K562 (cell line): Measurements from ENCODE around the gene TMEM217. TPM values are rescaled to one million over a fixed set of nuclear protein-coding genes. Genes with fewer than 3 reads are reported as not detected.

Experiments used
- CLOCK ChIP-seq: fragments of 250-450 bp; sonication (Bioruptor Pico); IDR thresholded peaks from 2 replicates; pipeline ENCODE4 v1.4.0; 2020; ENCODE audit warnings: mild to moderate bottlenecking, moderate library complexity, borderline replicate concordance
- CREBBP ChIP-seq: IDR thresholded peaks from one replicate; pipeline ENCODE4 v1.6.1; 2012; ENCODE audit warnings: low read depth, mild to moderate bottlenecking, control low read depth, inconsistent platforms, low read length
- DLX4 ChIP-seq: fragments of 250-450 bp; sonication (Bioruptor Pico); IDR thresholded peaks from 2 replicates; pipeline ENCODE4 v1.6.1; 2021; ENCODE audit warnings: mild to moderate bottlenecking
- EZH2 ChIP-seq: IDR thresholded peaks from 2 replicates; pipeline ENCODE4 v1.6.1; 2012; ENCODE audit warnings: low read depth, mild to moderate bottlenecking, inconsistent platforms, low read length, borderline replicate concordance
- GABPB2 ChIP-seq: fragments of 250-450 bp; sonication (Bioruptor Pico); conservative IDR thresholded peaks from 2 replicates; pipeline ENCODE4 v1.5.1; 2021; ENCODE audit warnings: mild to moderate bottlenecking
- GTF2A2 ChIP-seq: IDR thresholded peaks from 2 replicates; pipeline ENCODE4 v1.6.1; 2016; ENCODE audit warnings: mild to moderate bottlenecking, missing genetic modification characterization, missing compliant biosample characterization
- HMG20B ChIP-seq: fragments of 250-450 bp; sonication (Bioruptor Pico); IDR thresholded peaks from 2 replicates; pipeline ENCODE4 v1.5.0; 2021; ENCODE audit warnings: mild to moderate bottlenecking
- KHSRP ChIP-seq: fragments of 450-650 bp; IDR thresholded peaks from 2 replicates; pipeline ENCODE4 v1.6.1; 2017
- MTA1 ChIP-seq: fragments of 450-650 bp; IDR thresholded peaks from 2 replicates; pipeline ENCODE4 v1.6.1; 2017; ENCODE audit warnings: borderline replicate concordance
- NR2C2 ChIP-seq, 2 experiments: fragments of 200-800 bp in 1 of 2; sonication (Bioruptor generic) in 1 of 2; sonication (generic) in 1 of 2; formaldehyde crosslinking in 1 of 2; IDR thresholded peaks; 2 replicates each; pipeline versions ENCODE4 v1.6.1 to v1.8.0; 2016 to 2022; ENCODE audit warnings: mild to moderate bottlenecking in 1 of 2, missing compliant biosample characterization in 1 of 2, missing genetic modification characterization in 1 of 2, missing genetic modification reagents in 1 of 2
- PCBP1 ChIP-seq: fragments of 200-400 bp; formaldehyde crosslinking; IDR thresholded peaks from 2 replicates; pipeline ENCODE4 v1.6.1; 2018; ENCODE audit warnings: mild to moderate bottlenecking, low read depth, low read length; ENCODE audit not compliant: poor library complexity, severe bottlenecking
- POLR2G ChIP-seq: fragments of 200-400 bp; formaldehyde crosslinking; IDR thresholded peaks from 2 replicates; pipeline ENCODE4 v1.6.1; 2017; ENCODE audit warnings: low read depth, mild to moderate bottlenecking, antibody characterized with exemption, low read length, moderate library complexity
- RBM14 ChIP-seq: fragments of 200-400 bp; formaldehyde crosslinking; IDR thresholded peaks from 2 replicates; pipeline ENCODE4 v1.6.1; 2018; ENCODE audit warnings: low read depth, mild to moderate bottlenecking, low read length, moderate library complexity, borderline replicate concordance; ENCODE audit not compliant: insufficient read depth
- SP1 ChIP-seq: sonication (generic); formaldehyde crosslinking; IDR thresholded peaks from 2 replicates; pipeline ENCODE4 v1.8.1; 2022; ENCODE audit warnings: mild to moderate bottlenecking, missing genetic modification reagents
- XRCC5 ChIP-seq: fragments of 200-400 bp; formaldehyde crosslinking; IDR thresholded peaks from 2 replicates; pipeline ENCODE4 v1.6.1; 2017; ENCODE audit warnings: low read depth, mild to moderate bottlenecking, low read length
- ZNF224 ChIP-seq: sonication (generic); formaldehyde crosslinking; IDR thresholded peaks from 2 replicates; pipeline ENCODE4 v1.8.0; 2022; ENCODE audit warnings: mild to moderate bottlenecking, missing genetic modification reagents
- ZNF766 ChIP-seq: fragments of 200-800 bp; sonication (Bioruptor generic); conservative IDR thresholded peaks from 2 replicates; pipeline ENCODE4 v1.6.1; 2016; ENCODE audit warnings: missing genetic modification characterization, missing compliant biosample characterization
- ZNF830 ChIP-seq: fragments of 250-450 bp; sonication (Bioruptor Pico); IDR thresholded peaks from 2 replicates; pipeline ENCODE4 v1.5.0; 2021; ENCODE audit warnings: mild to moderate bottlenecking
- polyA plus RNA-seq, 8 experiments: library from polyadenylated mRNA; depleted of rRNA in 4 of 8; stranded (reverse) in 5 of 8; unstranded in 3 of 8; fragments of >200 nt; fragmentation: Nextera tagmentation in 2 of 8; fragmentation: Illumina TruSeq in 1 of 8; extraction: Ambion mirVana in 2 of 8; extraction: Trizol in 1 of 8; gene quantifications; 2 replicates each; pipeline versions ENCODE4 v1.2.1 to v1.2.3, GENCODE V29; 2011 to 2014; ENCODE audit warnings: inconsistent platforms in 1 of 8, missing spikeins in 1 of 8
- total RNA-seq, 7 experiments: library from RNA; depleted of rRNA in 6 of 7; stranded (reverse); fragments of >200 nt in 6 of 7; fragmentation: Illumina TruSeq in 2 of 7; extraction: Trizol in 2 of 7; gene quantifications; 2 replicates each; pipeline versions ENCODE4 v1.2.1 to v1.2.3, GENCODE V29; 2011 to 2021; ENCODE audit warnings: low replicate concordance in 1 of 7
- TF ChIP-seq, protein P1 (sequence below), 2 experiments: fragments of 450-650 bp; conservative IDR thresholded peaks; 2 replicates each; pipeline ENCODE4 v1.6.1; 2017; ENCODE audit warnings: mild to moderate bottlenecking in 2 of 2, moderate library complexity in 2 of 2
- TF ChIP-seq, protein P2 (sequence below): fragments of 200-400 bp; formaldehyde crosslinking; IDR thresholded peaks from 2 replicates; pipeline ENCODE4 v1.6.1; 2017; ENCODE audit warnings: mild to moderate bottlenecking, low read depth, low read length, moderate library complexity

TMEM217 gene
- total and polyA plus RNA-seq, 9 of the 15 experiments (the other 6 are each of a cell fraction or from before 2014, with no cell fraction given): 1.3 to 8.0 (median 1.9) TPM

DNA sequence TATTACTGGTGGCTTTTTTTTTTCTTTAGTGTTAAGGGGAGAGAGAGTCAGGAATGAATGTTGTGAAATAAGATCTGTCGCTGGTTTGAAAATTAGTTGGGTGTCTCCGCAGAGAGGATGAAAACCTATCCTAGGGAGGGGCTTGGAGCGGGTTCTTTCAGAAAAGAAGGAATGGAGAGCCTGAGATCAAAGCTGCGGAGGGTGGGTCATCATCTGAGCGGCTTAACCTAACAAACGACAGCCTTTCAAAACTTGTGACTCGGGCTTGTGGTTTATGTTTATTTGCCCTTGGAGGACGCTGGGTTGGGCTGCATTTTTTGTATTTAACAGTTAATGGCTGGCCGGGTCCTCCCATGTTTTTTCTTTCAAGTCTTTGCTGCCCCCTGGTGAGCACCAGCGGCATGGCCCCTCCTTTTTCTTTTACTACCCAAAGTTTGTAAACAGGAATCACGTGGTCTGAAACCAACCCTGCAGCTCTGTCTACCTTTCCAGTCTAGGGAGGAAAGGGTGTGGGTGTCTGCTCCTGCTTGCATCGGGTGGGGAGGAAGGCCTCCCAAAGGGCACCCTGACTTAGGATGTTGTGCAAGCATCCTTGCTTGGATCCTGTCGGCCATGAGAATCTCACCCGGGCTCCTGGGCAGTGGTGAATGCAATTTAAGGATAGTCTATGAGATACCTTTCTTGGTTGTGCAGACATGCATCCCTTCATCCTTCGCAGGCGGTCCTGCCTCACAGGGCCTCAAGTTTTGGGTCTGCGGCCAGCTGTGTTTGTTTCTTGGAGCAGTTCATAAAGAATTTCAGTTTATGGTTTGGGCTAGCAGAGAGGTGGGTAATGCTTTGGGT lies 85.8 kb downstream of the TMEM217 start (continued):
- no peak for TF ChIP-seq DLX4
- TF ChIP-seq, protein P1, sequence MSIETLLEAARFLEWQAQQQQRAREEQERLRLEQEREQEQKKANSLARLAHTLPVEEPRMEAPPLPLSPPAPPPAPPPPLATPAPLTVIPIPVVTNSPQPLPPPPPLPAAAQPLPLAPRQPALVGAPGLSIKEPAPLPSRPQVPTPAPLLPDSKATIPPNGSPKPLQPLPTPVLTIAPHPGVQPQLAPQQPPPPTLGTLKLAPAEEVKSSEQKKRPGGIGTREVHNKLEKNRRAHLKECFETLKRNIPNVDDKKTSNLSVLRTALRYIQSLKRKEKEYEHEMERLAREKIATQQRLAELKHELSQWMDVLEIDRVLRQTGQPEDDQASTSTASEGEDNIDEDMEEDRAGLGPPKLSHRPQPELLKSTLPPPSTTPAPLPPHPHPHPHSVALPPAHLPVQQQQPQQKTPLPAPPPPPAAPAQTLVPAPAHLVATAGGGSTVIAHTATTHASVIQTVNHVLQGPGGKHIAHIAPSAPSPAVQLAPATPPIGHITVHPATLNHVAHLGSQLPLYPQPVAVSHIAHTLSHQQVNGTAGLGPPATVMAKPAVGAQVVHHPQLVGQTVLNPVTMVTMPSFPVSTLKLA (conservative IDR thresholded peaks at IDR 0.05): no peak
- TF ChIP-seq PCBP1: no peak
- TF ChIP-seq NR2C2 (CRISPR knock-in tag; IDR thresholded peaks at IDR 0.05): 0 out of 2 replicates have a peak, but pooled peaks have one; percentile 20
- TF ChIP-seq NR2C2 (tag; IDR thresholded peaks at IDR 0.05): peak; percentile 71
- no peak for TF ChIP-seq CREBBP
- no peak for TF ChIP-seq POLR2G
- TF ChIP-seq CLOCK (CRISPR knock-in tag): no peak
- no peak for TF ChIP-seq KHSRP
- TF ChIP-seq GABPB2 (CRISPR knock-in tag): no peak
- TF ChIP-seq, protein P2, sequence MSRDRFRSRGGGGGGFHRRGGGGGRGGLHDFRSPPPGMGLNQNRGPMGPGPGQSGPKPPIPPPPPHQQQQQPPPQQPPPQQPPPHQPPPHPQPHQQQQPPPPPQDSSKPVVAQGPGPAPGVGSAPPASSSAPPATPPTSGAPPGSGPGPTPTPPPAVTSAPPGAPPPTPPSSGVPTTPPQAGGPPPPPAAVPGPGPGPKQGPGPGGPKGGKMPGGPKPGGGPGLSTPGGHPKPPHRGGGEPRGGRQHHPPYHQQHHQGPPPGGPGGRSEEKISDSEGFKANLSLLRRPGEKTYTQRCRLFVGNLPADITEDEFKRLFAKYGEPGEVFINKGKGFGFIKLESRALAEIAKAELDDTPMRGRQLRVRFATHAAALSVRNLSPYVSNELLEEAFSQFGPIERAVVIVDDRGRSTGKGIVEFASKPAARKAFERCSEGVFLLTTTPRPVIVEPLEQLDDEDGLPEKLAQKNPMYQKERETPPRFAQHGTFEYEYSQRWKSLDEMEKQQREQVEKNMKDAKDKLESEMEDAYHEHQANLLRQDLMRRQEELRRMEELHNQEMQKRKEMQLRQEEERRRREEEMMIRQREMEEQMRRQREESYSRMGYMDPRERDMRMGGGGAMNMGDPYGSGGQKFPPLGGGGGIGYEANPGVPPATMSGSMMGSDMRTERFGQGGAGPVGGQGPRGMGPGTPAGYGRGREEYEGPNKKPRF: no peak
- TF ChIP-seq MTA1: no peak
- peak; percentile 92 for TF ChIP-seq XRCC5
- no peak for TF ChIP-seq HMG20B
- no peak for TF ChIP-seq ZNF830
- no peak for TF ChIP-seq EZH2
- 0 out of 2 replicates have a peak, but pooled peaks have one; percentile 41 for TF ChIP-seq ZNF766 (CRISPR knock-in tag)
- TF ChIP-seq SP1 (CRISPR knock-in tag): peak; percentile 61
- TF ChIP-seq ZNF224 (CRISPR knock-in tag): no peak
- no peak for TF ChIP-seq GTF2A2
- TF ChIP-seq RBM14: no peak
